ENCODE results near the gene CDC14B.

DNA sequence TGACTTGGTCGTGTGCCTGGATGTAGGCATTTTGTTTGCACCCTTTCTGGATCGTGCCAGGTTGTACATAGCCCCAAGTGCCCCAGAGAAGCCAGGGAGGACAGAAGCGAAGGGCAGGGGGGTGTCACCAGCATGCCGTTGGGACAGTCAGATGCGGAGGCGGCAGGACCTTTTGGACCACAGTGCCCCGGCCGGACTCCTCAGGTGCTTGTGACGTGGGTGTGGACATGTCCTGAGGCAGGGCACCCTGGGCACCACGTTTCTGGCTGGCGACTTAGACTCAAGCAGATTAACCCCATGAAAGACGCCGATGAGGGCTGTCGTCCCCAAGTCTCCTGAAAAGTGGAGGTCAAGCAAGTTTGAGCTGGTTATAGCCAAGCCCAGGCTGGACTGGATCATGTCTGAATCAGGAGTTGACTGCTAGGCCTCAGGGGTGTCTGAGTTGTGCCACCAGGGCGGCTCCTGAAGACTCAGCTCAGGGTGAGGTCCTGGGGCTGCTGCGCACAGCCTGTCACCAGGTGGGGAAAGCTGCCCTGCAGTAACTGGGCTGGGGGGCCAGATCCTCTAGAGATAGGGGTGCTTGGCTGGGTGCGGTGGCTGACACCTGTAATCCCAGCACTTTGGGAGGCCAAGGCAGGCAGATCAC is 127.6 kb downstream of the CDC14B start:
- TF ChIP-seq POLR2A (IDR thresholded peaks at IDR 0.05) (no peak), POLR2AphosphoS5 (IDR thresholded peaks at IDR 0.05) (no peak)
- TF ChIP-seq, protein P1, sequence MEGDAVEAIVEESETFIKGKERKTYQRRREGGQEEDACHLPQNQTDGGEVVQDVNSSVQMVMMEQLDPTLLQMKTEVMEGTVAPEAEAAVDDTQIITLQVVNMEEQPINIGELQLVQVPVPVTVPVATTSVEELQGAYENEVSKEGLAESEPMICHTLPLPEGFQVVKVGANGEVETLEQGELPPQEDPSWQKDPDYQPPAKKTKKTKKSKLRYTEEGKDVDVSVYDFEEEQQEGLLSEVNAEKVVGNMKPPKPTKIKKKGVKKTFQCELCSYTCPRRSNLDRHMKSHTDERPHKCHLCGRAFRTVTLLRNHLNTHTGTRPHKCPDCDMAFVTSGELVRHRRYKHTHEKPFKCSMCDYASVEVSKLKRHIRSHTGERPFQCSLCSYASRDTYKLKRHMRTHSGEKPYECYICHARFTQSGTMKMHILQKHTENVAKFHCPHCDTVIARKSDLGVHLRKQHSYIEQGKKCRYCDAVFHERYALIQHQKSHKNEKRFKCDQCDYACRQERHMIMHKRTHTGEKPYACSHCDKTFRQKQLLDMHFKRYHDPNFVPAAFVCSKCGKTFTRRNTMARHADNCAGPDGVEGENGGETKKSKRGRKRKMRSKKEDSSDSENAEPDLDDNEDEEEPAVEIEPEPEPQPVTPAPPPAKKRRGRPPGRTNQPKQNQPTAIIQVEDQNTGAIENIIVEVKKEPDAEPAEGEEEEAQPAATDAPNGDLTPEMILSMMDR (IDR thresholded peaks at IDR 0.05): no peak

Measured in gastroesophageal sphincter (tissue), 3 donors.